NCI-H774 (cell line): ENCODE data around the gene WASF1.

Source experiments
- DNase-seq: peaks from one replicate; lab custom pipeline; 2025; lab: John Stamatoyannopoulos, UW

WASF1 gene

GRCh38 chr6:110179406-110180227 is at the start of gene WASF1:
Gene WASF1 (minus strand): TSS chr6:110179670. CDS start chr6:110127601, 52,069 bp downstream.
- DNase-seq, result peak; percentile 100

- DNase-seq, result no peak
Observed at GRCh38 chr6:110226261-110226660, 46.8 kb upstream of the WASF1 start.

GRCh38 chr6:110221738-110222137 is 42.3 kb upstream of the WASF1 start:
- no peak for DNase-seq

GRCh38 chr6:110217266-110217665 is 37.8 kb upstream of the WASF1 start:
- no peak for DNase-seq

GRCh38 chr6:110216140-110216539 is 36.7 kb upstream of the WASF1 start:
- DNase-seq, result no peak

GRCh38 chr6:110214338-110214737 is 34.9 kb upstream of the WASF1 start:
- no peak for DNase-seq

GRCh38 chr6:110211753-110212152 is 32.3 kb upstream of the WASF1 start:
- DNase-seq, result no peak

- no peak for DNase-seq
Observed at GRCh38 chr6:110207652-110208051, 28.2 kb upstream of the WASF1 start.

- DNase-seq, result no peak
Observed at GRCh38 chr6:110201151-110201884, 21.8 kb upstream of the WASF1 start.

- no peak for DNase-seq
Observed at GRCh38 chr6:110198561-110198960, 19.1 kb upstream of the WASF1 start.

- DNase-seq, result no peak
Observed at GRCh38 chr6:110196874-110197273, 17.4 kb upstream of the WASF1 start.

GRCh38 chr6:110195639-110196038 is 16.2 kb upstream of the WASF1 start:
- DNase-seq, result no peak

GRCh38 chr6:110191477-110191876 is 12.0 kb upstream of the WASF1 start:
- DNase-seq, result no peak

- DNase-seq, result no peak
Observed at GRCh38 chr6:110190726-110191125, 11.3 kb upstream of the WASF1 start.

- DNase-seq, result no peak
Observed at GRCh38 chr6:110188791-110189190, 9.3 kb upstream of the WASF1 start.

GRCh38 chr6:110185879-110186278 is 6.4 kb upstream of the WASF1 start:
- DNase-seq, result no peak

GRCh38 chr6:110183292-110183885 is 3.9 kb upstream of the WASF1 start:
- no peak for DNase-seq

GRCh38 chr6:110181131-110182030 is 1.9 kb upstream of the WASF1 start:
- DNase-seq, result no peak

GRCh38 chr6:110180228-110181008 is 948 bp upstream of the WASF1 start, which contains the start of gene CDC40:
Gene CDC40 (plus strand): TSS chr6:110180427. CDS start chr6:110180445, 18 bp downstream.
- no peak for DNase-seq

- DNase-seq, result peak; percentile 84
Observed at GRCh38 chr6:110178626-110179405, 654 bp downstream of the WASF1 start.
